Prostate gland (tissue), 2 donors: ENCODE data around the gene NTN1.

Source experiments
- CTCF ChIP-seq, 4 experiments: fragments of 200-600 bp in 2 of 4; fragments of 450-650 bp in 2 of 4; sonication (generic) in 2 of 4; IDR thresholded peaks; 1 replicate in 3 of 4; 2 replicates in 1 of 4; pipeline ENCODE4 v1.5.1; 2016 to 2019; ENCODE audit warnings: antibody characterized with exemption in 4 of 4, mild to moderate bottlenecking in 2 of 4, moderate library complexity in 2 of 4
- POLR2A ChIP-seq: fragments of 450-650 bp; IDR thresholded peaks from one replicate; pipeline ENCODE4 v1.6.1; 2016; ENCODE audit warnings: antibody characterized with exemption, mild to moderate bottlenecking
- POLR2AphosphoS5 ChIP-seq: sonication (generic); formaldehyde crosslinking; IDR thresholded peaks from one replicate; pipeline ENCODE4 v1.6.1; 2017; ENCODE audit warnings: antibody characterized with exemption

- TF ChIP-seq POLR2A, result no peak
- no peak for TF ChIP-seq CTCF (IDR thresholded peaks at IDR 0.05)
- no peak for TF ChIP-seq POLR2AphosphoS5
Observed at GRCh38 chr17:9007052-9007714, 14.1 kb upstream of the NTN1 start.
